Skeletal muscle cell (primary cell): ENCODE measurements around the gene MEX3C.
A peak's percentile ranks its signal among the peaks of the same experiment; 100 is the strongest.

Experiments used
- DNase-seq: peaks from one replicate; pipeline ENCODE4 v3.0.0-alpha.2; 2010; ENCODE audit warnings: low read depth
- H3K4me3 ChIP-seq: 2 replicates; pipeline ENCODE4 v1.5.1; 2011; ENCODE audit warnings: low read depth, mild to moderate bottlenecking, control low read depth, low read length, moderate library complexity

Gene MEX3C

GRCh38 chr18:51162617-51163016 lies 34.9 kb downstream of the MEX3C start:
- no peak overlapping the region for H3K4me3 ChIP-seq
- no peak for DNase-seq

DNA sequence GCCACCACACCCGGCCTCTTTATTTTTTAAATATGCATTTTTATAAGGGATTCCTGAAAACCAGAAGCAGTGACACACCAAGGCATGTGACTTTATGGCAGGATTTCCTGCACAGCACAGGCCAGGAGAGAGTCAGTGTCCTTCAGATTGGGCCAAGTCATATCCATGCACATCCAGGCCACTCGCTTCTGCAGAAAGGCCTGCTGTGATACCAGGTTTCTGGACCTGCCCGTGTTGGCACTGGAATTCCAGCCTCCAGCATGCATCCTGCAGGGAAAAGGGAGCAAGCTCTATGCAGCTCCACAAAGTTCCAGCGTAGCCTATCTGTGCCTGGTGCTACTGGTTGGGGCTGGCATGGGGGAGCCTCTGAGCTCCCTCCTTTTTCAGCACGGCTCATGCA lies 36.8 kb downstream of the MEX3C start:
- H3K4me3 ChIP-seq, result no peak overlapping the region
- no peak for DNase-seq

GRCh38 chr18:51157215-51157614 lies 40.3 kb downstream of the MEX3C start:
- DNase-seq, result no peak
- H3K4me3 ChIP-seq, result no peak overlapping the region

- no peak for DNase-seq
- H3K4me3 ChIP-seq, result no peak overlapping the region
These were observed 42.9 kb downstream of the MEX3C start for GRCh38 chr18:51154431-51155063.

GRCh38 chr18:51153659-51154371 lies 43.7 kb downstream of the MEX3C start:
- no peak overlapping the region for H3K4me3 ChIP-seq
- DNase-seq, result peak; percentile 50

- H3K4me3 ChIP-seq, result no peak overlapping the region
- DNase-seq, result no peak
These were observed 45.6 kb downstream of the MEX3C start for GRCh38 chr18:51151568-51152511.

GRCh38 chr18:51151185-51151567 lies 46.3 kb downstream of the MEX3C start:
- no peak overlapping the region for H3K4me3 ChIP-seq
- DNase-seq, result no peak

GRCh38 chr18:51150113-51150700 lies 47.3 kb downstream of the MEX3C start:
- no peak overlapping the region for H3K4me3 ChIP-seq
- peak; percentile 5 for DNase-seq

DNA sequence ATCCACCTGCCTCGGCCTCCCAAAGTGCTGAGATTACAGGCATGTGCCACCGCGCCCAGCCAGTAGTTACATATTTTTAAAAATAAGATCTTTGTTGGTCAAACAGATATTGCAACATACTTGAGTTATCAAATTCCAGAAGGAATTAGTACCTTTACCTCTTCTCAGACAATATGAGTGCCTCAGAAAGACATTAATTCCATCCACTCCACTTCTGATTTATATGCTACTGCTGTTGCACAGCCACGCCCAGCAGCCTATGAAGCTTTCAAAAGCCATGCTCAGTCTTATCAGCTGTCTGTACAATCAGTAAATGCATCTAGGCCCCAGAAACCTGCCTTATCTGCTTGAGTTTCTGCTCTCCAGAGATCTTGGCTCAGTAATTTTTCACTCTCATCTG lies 47.8 kb downstream of the MEX3C start:
- no peak for DNase-seq

GRCh38 chr18:51146909-51147308 lies 50.6 kb downstream of the MEX3C start:
- H3K4me3 ChIP-seq, result no peak overlapping the region
- no peak for DNase-seq

More for the DNA sequence above, 47.8 kb downstream of the MEX3C start:
- no peak overlapping the region for H3K4me3 ChIP-seq

DNA sequence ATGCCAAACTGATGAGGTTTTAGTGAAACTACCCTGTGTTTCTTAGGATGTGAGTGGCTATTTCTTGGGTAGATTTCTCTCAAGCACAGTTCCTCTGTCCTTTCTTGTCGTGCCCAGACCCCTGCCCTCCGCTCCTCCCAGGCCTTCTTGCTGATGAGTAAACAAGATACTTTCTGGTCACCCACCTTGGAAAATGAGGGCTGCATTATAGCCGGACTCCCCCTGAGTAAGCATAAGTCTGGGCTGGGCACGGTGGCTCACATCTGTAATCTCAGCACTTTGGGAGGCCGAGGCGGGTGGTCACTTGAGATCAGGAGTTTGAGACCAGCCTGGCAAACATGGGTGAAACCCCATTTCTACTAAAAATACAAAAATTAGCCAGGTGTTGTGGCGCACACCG lies 58.5 kb downstream of the MEX3C start:
- H3K4me3 ChIP-seq, result no peak overlapping the region
- no peak for DNase-seq

- H3K4me3 ChIP-seq, result no peak overlapping the region
- DNase-seq, result no peak
These were observed 59.6 kb downstream of the MEX3C start for GRCh38 chr18:51137891-51138290.

- no peak for DNase-seq
- no peak overlapping the region for H3K4me3 ChIP-seq
These were observed 60.3 kb downstream of the MEX3C start for GRCh38 chr18:51137026-51137729.

GRCh38 chr18:51135795-51136194 lies 61.7 kb downstream of the MEX3C start:
- no peak overlapping the region for H3K4me3 ChIP-seq
- DNase-seq, result no peak

DNA sequence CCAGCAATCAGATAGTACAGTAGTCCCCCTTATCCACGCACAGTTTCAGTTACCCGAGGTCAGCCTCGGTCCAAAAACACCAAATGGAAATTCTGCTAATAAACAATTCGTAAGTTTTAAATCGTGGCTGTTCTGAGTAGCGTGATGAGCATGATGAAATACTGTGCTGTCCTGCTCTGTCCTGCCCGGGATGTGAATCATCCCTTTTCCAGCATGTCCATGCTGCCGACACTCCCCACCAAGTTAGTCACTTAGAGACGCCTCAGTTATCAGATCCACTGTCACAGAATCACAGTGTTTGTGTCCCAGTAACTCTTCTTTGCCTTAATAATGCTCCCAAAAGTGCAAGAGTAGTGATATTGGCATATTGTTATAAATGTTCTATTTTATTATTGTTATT lies 62.1 kb downstream of the MEX3C start:
- peak; percentile 25 for DNase-seq
- no peak overlapping the region for H3K4me3 ChIP-seq

- no peak overlapping the region for H3K4me3 ChIP-seq
- no peak for DNase-seq
These were observed 62.8 kb downstream of the MEX3C start for GRCh38 chr18:51134721-51135120.

DNA sequence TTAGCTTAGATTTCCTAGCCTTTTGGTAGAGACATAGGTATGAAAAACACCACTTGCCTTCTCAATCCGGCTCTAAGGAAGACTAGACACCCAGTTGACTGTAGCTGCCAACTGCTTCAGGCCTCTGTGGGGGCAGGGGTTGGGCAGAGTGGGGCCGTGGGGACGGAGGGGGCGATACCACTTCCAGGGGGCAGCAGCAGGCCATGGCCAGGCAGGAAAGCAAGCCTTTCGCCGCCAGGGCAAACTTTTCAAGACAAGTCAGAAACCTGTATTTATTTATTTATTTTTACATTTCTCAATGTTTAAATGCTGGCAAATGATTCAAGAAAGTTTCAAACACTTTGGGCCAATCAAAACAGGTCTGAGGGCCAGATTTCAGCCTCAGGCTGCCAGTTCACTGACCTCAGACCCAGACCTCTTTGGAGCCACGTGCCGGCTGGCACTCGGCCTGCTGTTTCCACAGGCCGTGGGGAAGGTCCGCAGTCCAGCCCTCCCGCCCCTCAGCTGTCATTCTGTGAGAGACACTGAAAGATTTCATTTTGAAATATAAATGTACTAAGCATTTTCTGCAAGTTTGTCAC lies 63.8 kb downstream of the MEX3C start:
- DNase-seq, result no peak
- H3K4me3 ChIP-seq, result no peak overlapping the region

DNA sequence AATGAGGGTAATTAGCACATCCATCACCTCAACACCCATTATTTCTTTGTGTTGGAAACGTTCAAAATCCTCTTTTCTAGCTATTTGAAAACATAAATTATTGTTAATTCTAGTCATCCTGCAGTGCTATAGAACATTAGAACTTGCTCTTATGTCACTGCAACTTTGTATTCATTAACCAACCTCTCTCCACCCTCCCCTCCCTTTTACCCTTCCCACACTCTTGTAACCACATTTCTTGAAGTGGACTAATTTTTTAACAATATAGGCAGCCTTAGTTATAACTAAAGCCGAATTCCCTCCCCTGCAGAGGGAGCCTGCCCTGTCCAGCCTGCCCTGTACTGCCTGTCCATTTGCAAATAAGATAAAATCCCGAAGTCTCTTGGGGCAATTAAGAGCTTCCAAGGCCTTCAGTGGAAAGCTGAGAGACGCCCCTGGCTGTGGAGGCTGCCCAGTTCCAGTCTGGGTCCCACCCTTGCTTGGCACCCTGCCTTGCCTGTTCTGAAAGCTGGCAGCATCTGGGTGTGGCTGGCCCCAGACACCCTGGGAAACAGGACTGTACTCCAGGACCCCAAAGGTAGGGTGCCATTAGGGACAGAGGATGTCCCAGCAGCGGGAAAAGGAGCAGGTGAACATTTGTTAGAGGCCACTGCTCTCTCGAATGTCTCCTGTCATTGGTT lies 65.1 kb downstream of the MEX3C start:
- no peak overlapping the region for H3K4me3 ChIP-seq
- DNase-seq, result no peak
